ENCODE results near the gene DLGAP1. TPM values are rescaled to one million over a fixed set of nuclear protein-coding genes. Genes with fewer than 3 reads are reported as not detected.

The DLGAP1 gene
- total and polyA plus RNA-seq, 4 donors, result 0.54 to 11.8 (median 3.1) TPM

- no peak overlapping the region for H3K9ac ChIP-seq (ENCODE audit: insufficient read depth in 1 of 2, low read length in 2 of 2)
- DNase-seq, result no peak
Measured at GRCh38 chr18:3973191-3973850, 481.8 kb downstream of the DLGAP1 start.

GRCh38 chr18:3972291-3972930, 482.7 kb downstream of the DLGAP1 start:
- H3K27me3 ChIP-seq (ENCODE audit: control insufficient read depth in 3 of 3, insufficient read depth in 3 of 3, low read length in 2 of 3), result no peaks in the 10 kb centered on the region
- no peak overlapping the region for H3K4me3 ChIP-seq
- TF ChIP-seq CTCF (IDR thresholded peaks at IDR 0.05; ENCODE audit: control extremely low read depth, extremely low read depth), result no peak
- no peak for DNase-seq
- no peak overlapping the region for H3K27ac ChIP-seq (ENCODE audit: low read depth in 1 of 2, low read length in 1 of 2)
- H3K9me3 ChIP-seq (ENCODE audit: control insufficient read depth in 4 of 4, insufficient read depth in 3 of 4, low read length in 3 of 4), result no peaks in the 10 kb centered on the region
- WGBS, 2 donors, result 95 to 97% methylated on average over 6 of the region's 6 CpGs
- no peaks in the 10 kb centered on the region for H3K36me3 ChIP-seq (ENCODE audit: control insufficient read depth in 4 of 4, insufficient read depth in 4 of 4, low read length in 4 of 4)
- ATAC-seq (ENCODE audit: insufficient read depth, low FRiP score), result no peak
- H3K9ac ChIP-seq (ENCODE audit: insufficient read depth in 1 of 2, low read length in 2 of 2), result no peak overlapping the region
- H3K4me1 ChIP-seq (ENCODE audit: control insufficient read depth in 5 of 5, insufficient read depth in 5 of 5, low read length in 5 of 5), result no peaks in the 10 kb centered on the region

More at GRCh38 chr18:3973191-3973850, 481.8 kb downstream of the DLGAP1 start:
- 80 to 84% methylated on average over 5 of the region's 5 CpGs for WGBS, 2 donors
- H3K9me3 ChIP-seq (ENCODE audit: control insufficient read depth in 4 of 4, insufficient read depth in 3 of 4, low read length in 3 of 4), result peaks cover 0 to 5% (median 2%) of the 10 kb centered on the region in 4 donors
- no peak for TF ChIP-seq CTCF (IDR thresholded peaks at IDR 0.05; ENCODE audit: control extremely low read depth, extremely low read depth)
- ATAC-seq (ENCODE audit: insufficient read depth, low FRiP score), result no peak
- no peak overlapping the region for H3K27ac ChIP-seq (ENCODE audit: low read depth in 1 of 2, low read length in 1 of 2)
- no peaks in the 10 kb centered on the region for H3K27me3 ChIP-seq (ENCODE audit: control insufficient read depth in 3 of 3, insufficient read depth in 3 of 3, low read length in 2 of 3)
- no peak overlapping the region for H3K4me3 ChIP-seq
- no peaks in the 10 kb centered on the region for H3K36me3 ChIP-seq (ENCODE audit: control insufficient read depth in 4 of 4, insufficient read depth in 4 of 4, low read length in 4 of 4)
- no peaks in the 10 kb centered on the region for H3K4me1 ChIP-seq (ENCODE audit: control insufficient read depth in 5 of 5, insufficient read depth in 5 of 5, low read length in 5 of 5)

- no peak for TF ChIP-seq CTCF (IDR thresholded peaks at IDR 0.05; ENCODE audit: control extremely low read depth, extremely low read depth)
- ATAC-seq (ENCODE audit: insufficient read depth, low FRiP score), result no peak
- WGBS, 2 donors, result 32 to 77% methylated on average over 2 of the region's 2 CpGs
Measured at GRCh38 chr18:3970929-3971328, 484.2 kb downstream of the DLGAP1 start.

More at GRCh38 chr18:3970929-3971328, 484.2 kb downstream of the DLGAP1 start:
- Histone ChIP-seq H3K4me1 (ENCODE audit: control insufficient read depth in 5 of 5, insufficient read depth in 5 of 5, low read length in 5 of 5) (no peaks in the 10 kb centered on the region), H3K4me3 (no peak overlapping the region), H3K27me3 (ENCODE audit: control insufficient read depth in 3 of 3, insufficient read depth in 3 of 3, low read length in 2 of 3) (no peaks in the 10 kb centered on the region), H3K9me3 (ENCODE audit: control insufficient read depth in 4 of 4, insufficient read depth in 3 of 4, low read length in 3 of 4) (no peaks in the 10 kb centered on the region), H3K9ac (ENCODE audit: insufficient read depth in 1 of 2, low read length in 2 of 2) (no peak overlapping the region), H3K27ac (ENCODE audit: low read depth in 1 of 2, low read length in 1 of 2) (no peak overlapping the region), H3K36me3 (ENCODE audit: control insufficient read depth in 4 of 4, insufficient read depth in 4 of 4, low read length in 4 of 4) (no peaks in the 10 kb centered on the region)
- DNase-seq, result no peak

Measured in lung (tissue), 12 donors.